B cell (primary cell): ENCODE data around the gene NECTIN4. TPM values are rescaled to one million over a fixed set of nuclear protein-coding genes. Genes with fewer than 3 reads are reported as not detected.

Experiments used
- ATAC-seq: fragments of 200-7000 bp; cut with Tn5 transposase; one replicate; pipeline ENCODE4 v1.10.0; 2021; ENCODE audit warnings: low read depth, mild to moderate bottlenecking, moderate number of reproducible peaks, moderate library complexity
- CTCF ChIA-PET: fragments of 350-600 bp; sonication (Branson Sonifier 250); formaldehyde crosslinking; loops from one replicate; lab custom pipeline; 2021; ENCODE audit warnings: antibody characterized with exemption, inconsistent platforms; lab: Charles Lee
- POLR2A ChIA-PET: fragments of 350-600 bp; sonication (Branson Sonifier 250); formaldehyde crosslinking; loops from one replicate; lab custom pipeline; 2021; ENCODE audit warnings: antibody characterized with exemption; lab: Charles Lee
- DNase-seq: peaks from one replicate; pipeline ENCODE4 v3.0.0; 2013
- H2AFZ ChIP-seq: 2 replicates; pipeline ENCODE4 v1.6.1; 2012; ENCODE audit warnings: mild to moderate bottlenecking, low read depth, low read length; ENCODE audit not compliant: insufficient read depth, poor library complexity, severe bottlenecking
- H3K27ac ChIP-seq, 2 donors: 1 replicate in 1 of 2; 2 replicates in 1 of 2; pipeline ENCODE4 v1.5.1; 2012 to 2013; ENCODE audit warnings: low read length in 2 of 2, mild to moderate bottlenecking in 2 of 2, moderate library complexity in 1 of 2
- H3K27me3 ChIP-seq, 4 experiments: fragments of 200-600 bp in 1 of 4; sonication (generic) in 1 of 4; replicated peaks in 1 of 4; 1 replicate in 2 of 4; 2 replicates in 2 of 4; pipeline versions ENCODE4 v1.6.1 to v1.7.0; 2013 to 2016; ENCODE audit warnings: low read length in 3 of 4, mild to moderate bottlenecking in 2 of 4, mixed read lengths in 1 of 4, moderate library complexity in 1 of 4; ENCODE audit not compliant: insufficient read depth in 4 of 4, control insufficient read depth in 3 of 4; ENCODE audit errors: control extremely low read depth in 1 of 4
- H3K36me3 ChIP-seq, 2 experiments: replicated peaks in 1 of 2; 1 replicate in 1 of 2; 2 replicates in 1 of 2; pipeline versions ENCODE4 v1.6.1 to v1.7.1; 2013; ENCODE audit warnings: low read length in 1 of 2; ENCODE audit not compliant: insufficient read depth in 2 of 2, control insufficient read depth in 1 of 2; ENCODE audit errors: control extremely low read depth in 1 of 2, extremely low read depth in 1 of 2
- H3K4me1 ChIP-seq, 2 donors: fragments of 200-600 bp in 1 of 2; sonication (generic) in 1 of 2; 1 replicate in 1 of 2; 2 replicates in 1 of 2; pipeline versions ENCODE4 v1.5.1 to v1.6.1; 2013 to 2017; ENCODE audit warnings: low read length in 2 of 2; ENCODE audit not compliant: control insufficient read depth in 2 of 2, insufficient read depth in 2 of 2
- H3K4me2 ChIP-seq: replicated peaks from 2 replicates; pipeline ENCODE3; 2012; ENCODE audit warnings: mild to moderate bottlenecking, low read depth, low read length; ENCODE audit not compliant: poor library complexity, severe bottlenecking
- H3K4me3 ChIP-seq, 5 experiments: fragments of 200-600 bp in 1 of 5; sonication (generic) in 1 of 5; 1 replicate in 3 of 5; 2 replicates in 2 of 5; pipeline versions ENCODE4 v1.5.1 to v1.7.0; 2011 to 2016; ENCODE audit warnings: low read length in 4 of 5, mild to moderate bottlenecking in 4 of 5, low read depth in 2 of 5, control low read depth in 1 of 5, moderate library complexity in 1 of 5; ENCODE audit not compliant: insufficient read depth in 1 of 5; ENCODE audit errors: control extremely low read depth in 1 of 5, extremely low read depth in 1 of 5
- H3K79me2 ChIP-seq: fragments of 200-600 bp; sonication (generic); one replicate; pipeline ENCODE4 v1.6.0; 2016; ENCODE audit warnings: low read length; ENCODE audit not compliant: control insufficient read depth, insufficient read depth
- H3K9ac ChIP-seq: fragments of 200-600 bp; sonication (generic); 2 replicates; pipeline ENCODE4 v1.6.1; 2017; ENCODE audit warnings: mild to moderate bottlenecking, low read length, moderate library complexity
- H3K9me3 ChIP-seq, 3 donors: one replicate each; pipeline versions ENCODE4 v1.6.1 to v1.7.1; 2013; ENCODE audit warnings: low read length in 2 of 3; ENCODE audit not compliant: control insufficient read depth in 2 of 3, insufficient read depth in 1 of 3; ENCODE audit errors: control extremely low read depth in 1 of 3
- H4K20me1 ChIP-seq: 2 replicates; pipeline ENCODE4 v1.6.0; 2012; ENCODE audit warnings: mild to moderate bottlenecking, low read length; ENCODE audit not compliant: insufficient read depth, control insufficient read depth, poor library complexity, severe bottlenecking
- H3K27ac Mint-ChIP-seq: one replicate; pipeline ENCODE4 v1.8.0; 2021; ENCODE audit warnings: mixed read lengths
- H3K27me3 Mint-ChIP-seq: one replicate; pipeline ENCODE4 v1.8.0; 2021; ENCODE audit warnings: mixed read lengths
- H3K4me1 Mint-ChIP-seq: one replicate; pipeline ENCODE4 v1.8.0; 2021; ENCODE audit warnings: mixed read lengths
- H3K4me3 Mint-ChIP-seq: one replicate; pipeline ENCODE4 v1.8.0; 2021; ENCODE audit warnings: mixed read lengths
- H3K9me3 Mint-ChIP-seq: one replicate; pipeline ENCODE4 v1.8.0; 2022; ENCODE audit warnings: mixed read lengths; ENCODE audit not compliant: insufficient read depth
- CTCF ChIP-seq: fragments of 200-600 bp; IDR thresholded peaks from one replicate; pipeline ENCODE4 v1.8.0; 2022; ENCODE audit warnings: antibody characterized with exemption, mild to moderate bottlenecking
- EZH2 ChIP-seq: IDR thresholded peaks from 2 replicates; pipeline ENCODE4 v1.6.1; 2012; ENCODE audit warnings: borderline replicate concordance, low read depth, mild to moderate bottlenecking, moderate library complexity, low read length; ENCODE audit not compliant: insufficient read depth, poor library complexity, severe bottlenecking
- WGBS: methylation state at CpG from one replicate; pipeline ENCODE4 v1.1.5; 2013; ENCODE audit warnings: missing lambda C conversion rate; ENCODE audit not compliant: insufficient coverage; 5-methylcytosine and 5-hydroxymethylcytosine counted together
- intact Hi-C: fragments of 100-400 bp; cut with micrococcal nuclease; formaldehyde crosslinking; loops from one replicate; pipeline ENCODE4 v1.10.0; 2022
- polyA plus RNA-seq: library from polyadenylated mRNA; depleted of rRNA; stranded (reverse); fragments of >200 nt; gene quantifications from 2 replicates; pipeline ENCODE4 v1.2.3, GENCODE V29; 2012
- total RNA-seq, 2 donors: library from RNA; stranded (reverse); fragments of 120-200 nt in 1 of 2; gene quantifications; 1 replicate in 1 of 2; 2 replicates in 1 of 2; pipeline versions ENCODE4 v1.2.3 to v1.2.4, GENCODE V29; 2013 to 2022

The NECTIN4 gene
- total and polyA plus RNA-seq, 2 donors (not counting 1 experiment from before 2014, with no cell fraction given) = not detected

GRCh38 chr1:161044535-161044907 is 44.8 kb downstream of the NECTIN4 start:
- Mint-ChIP-seq H3K4me3 (peak overlapping the region; percentile 99), H3K27ac (peak overlapping the region; percentile 100), H3K9me3 (no peaks in the 10 kb centered on the region), H3K27me3 (no peaks in the 10 kb centered on the region), H3K4me1 (peaks cover 76% of the 10 kb centered on the region)
- DNase-seq = no peak
- peaks cover 3 to 63% of the 10 kb centered on the region in 2 experiments for H3K36me3 ChIP-seq
- ChIA-PET POLR2A (interaction anchor here (0.7 to 5.1 kb wide), 9 partner anchors 18 to 305 kb away, joined by 3 to 108 read pairs (median 11); partner anchors contain the start of genes ARHGAP30, F11R and SLAMF7), CTCF (interaction anchor here (1.0 to 10.4 kb wide), 8 partner anchors 9 to 54 kb away, joined by 3 to 127 read pairs (median 16); partner anchors contain the start of genes ARHGAP30, F11R and KLHDC9)
- peaks cover 53% of the 10 kb centered on the region for H3K79me2 ChIP-seq
- peaks cover 7% of the 10 kb centered on the region for H4K20me1 ChIP-seq
- peak overlapping the region; percentile 99 for H3K27ac ChIP-seq
- peak overlapping the region; percentile 92 for H3K4me2 ChIP-seq
- ATAC-seq = peak; percentile 5
- H3K9me3 ChIP-seq = no peaks in the 10 kb centered on the region
- no peak for TF ChIP-seq CTCF
- no peak for TF ChIP-seq EZH2
- H2AFZ ChIP-seq = peak overlapping the region; percentile 19
- intact Hi-C loops = loop anchor here (2.0 to 10.0 kb wide), 4 partner anchors 50 to 1120 kb away; partner anchors contain the start of genes COPA, NCSTN, NIT1 and PFDN2
- H3K4me3 ChIP-seq = peak overlapping the region; percentile 67 to 100 (median 95)
- H3K4me1 ChIP-seq = peaks cover 48 to 75% of the 10 kb centered on the region in 2 donors
- H3K27me3 ChIP-seq = no peaks in the 10 kb centered on the region
- peak overlapping the region; percentile 95 for H3K9ac ChIP-seq

GRCh38 chr1:161039546-161039945 is 49.8 kb downstream of the NECTIN4 start:
- no peaks in the 10 kb centered on the region for H3K27me3 Mint-ChIP-seq
- no peak for ATAC-seq
- ChIA-PET POLR2A (interaction anchor here (0.6 to 2.2 kb wide), 6 partner anchors 14 to 78 kb away, joined by 4 to 9 read pairs (median 8); partner anchors contain the start of genes ARHGAP30, F11R, NIT1 and PFDN2), CTCF (interaction anchor here (0.7 to 10.4 kb wide), 11 partner anchors 8 to 195 kb away, joined by 3 to 127 read pairs (median 4); partner anchors contain the start of genes ARHGAP30 and KLHDC9)
- peak overlapping the region in 2 of 5 experiments; percentile 92 to 94 for H3K4me3 ChIP-seq
- intact Hi-C loops = loop anchor here (2.0 kb wide), 1 partner anchor 19 kb away; the partner anchor contains the start of gene F11R
- WGBS = 95% methylated on average over 3 of the region's 5 CpGs
- H3K9ac ChIP-seq = no peak overlapping the region
- H3K79me2 ChIP-seq = peaks cover 66% of the 10 kb centered on the region
- no peaks in the 10 kb centered on the region for H3K9me3 ChIP-seq
- H3K27ac ChIP-seq = peak overlapping the region; percentile 81 to 94
- no peak for TF ChIP-seq EZH2
- TF ChIP-seq CTCF = no peak
- peak overlapping the region; percentile 88 for H3K27ac Mint-ChIP-seq
- no peaks in the 10 kb centered on the region for H3K9me3 Mint-ChIP-seq
- peak overlapping the region; percentile 84 for H3K4me2 ChIP-seq
- no peak for DNase-seq
- no peaks in the 10 kb centered on the region for H3K27me3 ChIP-seq
- peaks cover 62% of the 10 kb centered on the region for H3K4me1 Mint-ChIP-seq
- peaks cover 2 to 43% of the 10 kb centered on the region in 2 experiments for H3K36me3 ChIP-seq
- no peak overlapping the region for H2AFZ ChIP-seq
- peaks cover 7% of the 10 kb centered on the region for H4K20me1 ChIP-seq
- peak overlapping the region; percentile 79 for H3K4me3 Mint-ChIP-seq
- peaks cover 54 to 78% of the 10 kb centered on the region in 2 donors for H3K4me1 ChIP-seq
